Osteocyte (in vitro differentiated cells): ENCODE results near the gene ESPL1. TPM values are rescaled to one million over a fixed set of nuclear protein-coding genes. Genes with fewer than 3 reads are reported as not detected.
"Not testable (repeated sequence)": the region's sequence is repeated elsewhere in the genome, so short reads cannot be mapped to it uniquely, and the experiment has no call there.

Experiments used
- DNase-seq: peaks from one replicate; pipeline ENCODE4 v3.0.0; 2021; ENCODE audit warnings: mixed read lengths; ENCODE audit not compliant: unreplicated experiment; ENCODE audit errors: extremely low spot score
- H3K27ac Mint-ChIP-seq: one replicate; pipeline ENCODE4 v1.8.0; 2021; ENCODE audit warnings: mild to moderate bottlenecking, mixed read lengths; ENCODE audit not compliant: unreplicated experiment
- H3K27me3 Mint-ChIP-seq: one replicate; pipeline ENCODE4 v1.8.0; 2021; ENCODE audit warnings: mixed read lengths; ENCODE audit not compliant: unreplicated experiment
- H3K36me3 Mint-ChIP-seq: one replicate; pipeline ENCODE4 v1.8.0; 2021; ENCODE audit warnings: mixed read lengths; ENCODE audit not compliant: unreplicated experiment
- H3K4me1 Mint-ChIP-seq: one replicate; pipeline ENCODE4 v1.8.0; 2021; ENCODE audit warnings: mixed read lengths; ENCODE audit not compliant: unreplicated experiment
- H3K4me3 Mint-ChIP-seq: one replicate; pipeline ENCODE4 v1.8.0; 2021; ENCODE audit warnings: mild to moderate bottlenecking, moderate library complexity, mixed read lengths; ENCODE audit not compliant: unreplicated experiment
- H3K9me3 Mint-ChIP-seq: one replicate; pipeline ENCODE4 v1.8.0; 2021; ENCODE audit warnings: mixed read lengths; ENCODE audit not compliant: unreplicated experiment
- CTCF ChIP-seq: fragments of 200-600 bp; sonication (generic); IDR thresholded peaks from 2 replicates; pipeline ENCODE4 v1.5.0; 2021; ENCODE audit warnings: antibody characterized with exemption, mild to moderate bottlenecking, moderate library complexity
- total RNA-seq: library from RNA; stranded (reverse); gene quantifications from 2 replicates; pipeline ENCODE4 v1.2.1, GENCODE V29; 2021

The ESPL1 gene
- total RNA-seq, 1 donor from 2014 or later = 7.6 TPM

- H3K27me3 Mint-ChIP-seq = peaks cover 9% of the 10 kb centered on the region
These were observed 62.6 kb downstream of the ESPL1 start for GRCh38 chr12:53330671-53331070.

GRCh38 chr12:53332339-53332738 lies 64.2 kb downstream of the ESPL1 start:
- H3K27me3 Mint-ChIP-seq = peaks cover 17% of the 10 kb centered on the region

More at GRCh38 chr12:53330671-53331070, 62.6 kb downstream of the ESPL1 start:
- H3K36me3 Mint-ChIP-seq = no peaks in the 10 kb centered on the region
- no peak overlapping the region for H3K27ac Mint-ChIP-seq
- no peak for DNase-seq
- no peak for TF ChIP-seq CTCF
- H3K4me1 Mint-ChIP-seq = peaks cover 4% of the 10 kb centered on the region
- no peaks in the 10 kb centered on the region for H3K9me3 Mint-ChIP-seq
- no peak overlapping the region for H3K4me3 Mint-ChIP-seq

GRCh38 chr12:53332744-53333143 lies 64.6 kb downstream of the ESPL1 start:
- H3K4me1 Mint-ChIP-seq = peaks cover 2% of the 10 kb centered on the region
- H3K27ac Mint-ChIP-seq = no peak overlapping the region
- H3K27me3 Mint-ChIP-seq = peaks cover 21% of the 10 kb centered on the region
- no peak overlapping the region for H3K4me3 Mint-ChIP-seq
- TF ChIP-seq CTCF = no peak
- DNase-seq = no peak
- H3K9me3 Mint-ChIP-seq = no peaks in the 10 kb centered on the region
- no peaks in the 10 kb centered on the region for H3K36me3 Mint-ChIP-seq

More at GRCh38 chr12:53332339-53332738, 64.2 kb downstream of the ESPL1 start:
- not testable (repeated sequence) for H3K9me3 Mint-ChIP-seq, H3K4me1 Mint-ChIP-seq, H3K36me3 Mint-ChIP-seq, H3K27ac Mint-ChIP-seq, H3K4me3 Mint-ChIP-seq, DNase-seq

GRCh38 chr12:53333289-53333688 lies 65.2 kb downstream of the ESPL1 start:
- no peak for TF ChIP-seq CTCF
- no peak overlapping the region for H3K27ac Mint-ChIP-seq
- H3K4me3 Mint-ChIP-seq = no peak overlapping the region
- H3K9me3 Mint-ChIP-seq = no peaks in the 10 kb centered on the region
- DNase-seq = no peak
- peaks cover 4% of the 10 kb centered on the region for H3K4me1 Mint-ChIP-seq
- H3K27me3 Mint-ChIP-seq = peaks cover 26% of the 10 kb centered on the region
- no peaks in the 10 kb centered on the region for H3K36me3 Mint-ChIP-seq

GRCh38 chr12:53333845-53334244 lies 65.7 kb downstream of the ESPL1 start:
- H3K4me3 Mint-ChIP-seq = no peak overlapping the region
- no peak for DNase-seq
- H3K27ac Mint-ChIP-seq = no peak overlapping the region
- TF ChIP-seq CTCF = no peak
- no peaks in the 10 kb centered on the region for H3K9me3 Mint-ChIP-seq
- H3K4me1 Mint-ChIP-seq = peaks cover 4% of the 10 kb centered on the region
- no peaks in the 10 kb centered on the region for H3K36me3 Mint-ChIP-seq
- peaks cover 29% of the 10 kb centered on the region for H3K27me3 Mint-ChIP-seq

- TF ChIP-seq CTCF = no peak
- Mint-ChIP-seq H3K27ac (no peak overlapping the region), H3K4me3 (no peak overlapping the region), H3K36me3 (no peaks in the 10 kb centered on the region), H3K27me3 (peaks cover 30% of the 10 kb centered on the region), H3K9me3 (no peaks in the 10 kb centered on the region), H3K4me1 (peaks cover 4% of the 10 kb centered on the region)
- no peak for DNase-seq
These were observed 66.7 kb downstream of the ESPL1 start for GRCh38 chr12:53334822-53335221.
